ENCODE data around the gene CUBN. TPM values are rescaled to one million over a fixed set of nuclear protein-coding genes. Genes with fewer than 3 reads are reported as not detected.

Gene CUBN
- total RNA-seq, 4 donors from 2014 or later: 0.54 to 1.8 (median 1.3) TPM

GRCh38 chr10:17157024-17157423 is 27.4 kb upstream of the CUBN start:
- TF ChIP-seq CTCF (IDR thresholded peaks at IDR 0.05) (no peak), POLR2A (IDR thresholded peaks at IDR 0.05) (no peak)
- no peak for DNase-seq (ENCODE audit: low spot score in 2 of 2)
- 63 to 73% methylated on average over 2 of the region's 2 CpGs for WGBS, 2 donors
- no peak overlapping the region for H3K4me3 ChIP-seq (ENCODE audit: low read depth, poor library complexity, severe bottlenecking)
- intact Hi-C loops (cut with DNase I; ENCODE audit: low total_unique reads): no loop called here

- no peak for DNase-seq (ENCODE audit: low spot score in 2 of 2)
- intact Hi-C loops (cut with DNase I; ENCODE audit: low total_unique reads): no loop called here
- no peak overlapping the region for H3K4me3 ChIP-seq (ENCODE audit: low read depth, poor library complexity, severe bottlenecking)
- TF ChIP-seq CTCF (IDR thresholded peaks at IDR 0.05) (no peak), POLR2A (IDR thresholded peaks at IDR 0.05) (no peak)
Observed at GRCh38 chr10:17155826-17156225, 26.2 kb upstream of the CUBN start.

GRCh38 chr10:17154116-17154515 is 24.5 kb upstream of the CUBN start:
- DNase-seq (ENCODE audit: low spot score in 2 of 2): no peak
- TF ChIP-seq POLR2A (IDR thresholded peaks at IDR 0.05) (no peak), CTCF (IDR thresholded peaks at IDR 0.05) (no peak)
- intact Hi-C loops (cut with DNase I; ENCODE audit: low total_unique reads): no loop called here
- no peak overlapping the region for H3K4me3 ChIP-seq (ENCODE audit: low read depth, poor library complexity, severe bottlenecking)

GRCh38 chr10:17153321-17153720 is 23.7 kb upstream of the CUBN start:
- H3K4me3 ChIP-seq (ENCODE audit: low read depth, poor library complexity, severe bottlenecking): no peak overlapping the region
- WGBS, 2 donors: 94 to 96% methylated on average over 5 of the region's 5 CpGs
- no peak for DNase-seq (ENCODE audit: low spot score in 2 of 2)
- intact Hi-C loops (cut with DNase I; ENCODE audit: low total_unique reads): no loop called here
- TF ChIP-seq POLR2A (IDR thresholded peaks at IDR 0.05): no peak
- TF ChIP-seq CTCF (IDR thresholded peaks at IDR 0.05): no peak

- intact Hi-C loops (cut with DNase I; ENCODE audit: low total_unique reads): no loop called here
Observed at GRCh38 chr10:17151716-17152115, 22.1 kb upstream of the CUBN start.

More at GRCh38 chr10:17151716-17152115, 22.1 kb upstream of the CUBN start:
- DNase-seq (ENCODE audit: low spot score in 2 of 2): no peak
- no peak overlapping the region for H3K4me3 ChIP-seq (ENCODE audit: low read depth, poor library complexity, severe bottlenecking)
- 79 to 80% methylated on average over 1 of the region's 1 CpG for WGBS, 2 donors
- TF ChIP-seq CTCF (IDR thresholded peaks at IDR 0.05) (no peak), POLR2A (IDR thresholded peaks at IDR 0.05) (no peak)
